Kidney (tissue), 14 donors: ENCODE data around the gene PCDHGB3. TPM values are rescaled to one million over a fixed set of nuclear protein-coding genes. Genes with fewer than 3 reads are reported as not detected.

ENCODE experiments used
- DNase-seq, 5 donors: peaks; one replicate each; pipeline ENCODE4 v3.0.0-alpha.2; 2013 to 2020
- FAIRE-seq: peaks from 2 replicates; lab custom pipeline; 2012; peaks lifted over from hg19 to GRCh38; lab: Jason Lieb, UNC
- H3K27ac ChIP-seq, 2 donors: one replicate each; pipeline ENCODE4 v1.7.0; 2013; ENCODE audit warnings: low read depth in 2 of 2, low read length in 2 of 2, inconsistent platforms in 1 of 2
- H3K27me3 ChIP-seq: one replicate; pipeline ENCODE4 v1.7.1; 2013; ENCODE audit warnings: low read length, inconsistent platforms; ENCODE audit not compliant: control insufficient read depth, insufficient read depth
- H3K36me3 ChIP-seq, 3 donors: one replicate each; pipeline versions ENCODE4 v1.7.0 to v1.7.1; 2013; ENCODE audit warnings: low read length in 3 of 3, control low read depth in 1 of 3, inconsistent platforms in 1 of 3; ENCODE audit not compliant: insufficient read depth in 3 of 3, control insufficient read depth in 2 of 3
- H3K4me1 ChIP-seq, 3 donors: one replicate each; pipeline versions ENCODE4 v1.7.0 to v1.7.1; 2013; ENCODE audit warnings: low read length in 3 of 3, inconsistent platforms in 1 of 3, low read depth in 1 of 3; ENCODE audit not compliant: control insufficient read depth in 2 of 3, insufficient read depth in 2 of 3
- H3K4me3 ChIP-seq, 3 donors: one replicate each; pipeline versions ENCODE4 v1.7.0 to v1.8.1; 2013; ENCODE audit warnings: low read length in 3 of 3, control low read depth in 1 of 3, inconsistent platforms in 1 of 3
- H3K9ac ChIP-seq, 3 donors: one replicate each; pipeline versions ENCODE4 v1.7.0 to v1.7.1; 2013; ENCODE audit warnings: low read length in 3 of 3, control low read depth in 1 of 3, inconsistent platforms in 1 of 3
- H3K9me3 ChIP-seq, 3 donors: one replicate each; pipeline versions ENCODE4 v1.7.0 to v1.7.1; 2013; ENCODE audit warnings: low read length in 3 of 3, control low read depth in 1 of 3, inconsistent platforms in 1 of 3; ENCODE audit not compliant: control insufficient read depth in 2 of 3, insufficient read depth in 1 of 3
- CTCF ChIP-seq: IDR thresholded peaks from 3 replicates; pipeline ENCODE4 v1.5.1; 2012; ENCODE audit warnings: mild to moderate bottlenecking, moderate library complexity, borderline replicate concordance; ENCODE audit not compliant: insufficient read depth; ENCODE audit errors: extremely low read depth
- intact Hi-C: fragments of 100-400 bp; cut with DNase I; formaldehyde crosslinking; loops from one replicate; pipeline ENCODE4 v1.11.1; 2022
- polyA plus RNA-seq: library from polyadenylated mRNA; stranded (reverse); fragments of 350-450 nt; fragmentation: Illumina TruSeq; extraction: RNeasy Lipid Tissue Mini Kit (QIAGEN cat#74804); gene quantifications from one replicate; pipeline ENCODE4 v1.2.3, GENCODE V29; 2014; ENCODE audit warnings: low read depth, low replicate concordance; ENCODE audit not compliant: insufficient read depth
- total RNA-seq: library from RNA; stranded (reverse); fragmentation: NEBNext Ultra II Directional; extraction: Animal tissue kit (Norgen Biotek cat#: 25700); gene quantifications from one replicate; pipeline ENCODE4 v1.2.1, GENCODE V29; 2021
- donor health status: control.
- donor health status: control.
- donor health status: control.
- donor health status: control.
- donor health status: control.
- donor health status: DM: yes; HTN: yes; CAD: no.
- donor health status: Normal renal cell carcinoma (clear cell type).

Gene PCDHGB3
- total and polyA plus RNA-seq, 2 donors from 2014 or later: 0.15 to 4.4 TPM

GRCh38 chr5:141409598-141410306 is 39.7 kb downstream of the PCDHGB3 start:
- no peak overlapping the region for H3K27ac ChIP-seq
- no peak overlapping the region for H3K9ac ChIP-seq
- DNase-seq (no peak), FAIRE-seq (no peak)
- H3K4me3 ChIP-seq: no peak overlapping the region
- H3K4me1 ChIP-seq: no peaks in the 10 kb centered on the region
- no peak for TF ChIP-seq CTCF
- no peaks in the 10 kb centered on the region for H3K36me3 ChIP-seq
- intact Hi-C loops: no loop called here
- H3K9me3 ChIP-seq: peaks cover 0 to 59% (median 27%) of the 10 kb centered on the region in 3 donors
- H3K27me3 ChIP-seq: no peaks in the 10 kb centered on the region

GRCh38 chr5:141411575-141411974 is 41.5 kb downstream of the PCDHGB3 start:
- Histone ChIP-seq H3K27me3 (no peaks in the 10 kb centered on the region), H3K27ac (no peak overlapping the region), H3K4me1 (no peaks in the 10 kb centered on the region), H3K9me3 (peaks cover 1 to 50% (median 25%) of the 10 kb centered on the region in 3 donors), H3K36me3 (no peaks in the 10 kb centered on the region), H3K9ac (no peak overlapping the region), H3K4me3 (no peak overlapping the region)
- no peak for FAIRE-seq
- TF ChIP-seq CTCF: no peak
- intact Hi-C loops: no loop called here
- no peak for DNase-seq

- Histone ChIP-seq H3K9me3 (peaks cover 1 to 50% (median 27%) of the 10 kb centered on the region in 3 donors), H3K4me1 (no peaks in the 10 kb centered on the region), H3K27me3 (no peaks in the 10 kb centered on the region), H3K27ac (no peak within 1 kb of the TSS), H3K36me3 (no peaks in the 10 kb centered on the region), H3K9ac (no peak within 1 kb of the TSS), H3K4me3 (peak within 1 kb of the TSS; percentile 9 to 54 (median 44))
- DNase-seq (peak in 3 of 5 donors; percentile 29 to 47 (median 31)), FAIRE-seq (no peak)
- peak; percentile 28 for TF ChIP-seq CTCF
- intact Hi-C loops: no loop called here
These were observed 43.0 kb downstream of the PCDHGB3 start, which contains the start of gene PCDHGA10 for GRCh38 chr5:141412854-141413539. Gene PCDHGA10, plus strand, starts transcription at chr5:141412987. Its CDS starts 189 bp downstream, at chr5:141413176.
